Measurements from ENCODE around the gene CTNND2. TPM values are rescaled to one million over a fixed set of nuclear protein-coding genes. Genes with fewer than 3 reads are reported as not detected.

The CTNND2 gene
- total and polyA plus RNA-seq, 3 donors from 2014 or later: 9.1 to 17.2 (median 11.3) TPM

GRCh38 chr5:11711932-11712331 lies 192.3 kb downstream of the CTNND2 start:
- Histone ChIP-seq H3K9me3 (no peaks in the 10 kb centered on the region), H3K27me3 (no peaks in the 10 kb centered on the region), H3K36me3 (ENCODE audit: low read depth, missing control alignments) (no peaks in the 10 kb centered on the region), H3K4me3 (no peak overlapping the region), H3K4me1 (no peaks in the 10 kb centered on the region), H3K27ac (no peak overlapping the region)
- TF ChIP-seq CTCF (IDR thresholded peaks at IDR 0.05): no peak
- TF ChIP-seq POLR2A (IDR thresholded peaks at IDR 0.05): no peak
- intact Hi-C loops (cut with DNase I; ENCODE audit: low total_unique reads): no loop called here
- 64 to 65% methylated on average over 1 of the region's 1 CpG for WGBS, 2 donors
- no peak for DNase-seq

GRCh38 chr5:11709021-11709420 lies 195.2 kb downstream of the CTNND2 start:
- TF ChIP-seq POLR2A (IDR thresholded peaks at IDR 0.05) (no peak), CTCF (IDR thresholded peaks at IDR 0.05) (no peak)
- H3K9me3 ChIP-seq: no peaks in the 10 kb centered on the region
- DNase-seq: no peak
- intact Hi-C loops (cut with DNase I; ENCODE audit: low total_unique reads): no loop called here
- no peaks in the 10 kb centered on the region for H3K27me3 ChIP-seq
- H3K4me3 ChIP-seq: no peak overlapping the region
- no peaks in the 10 kb centered on the region for H3K4me1 ChIP-seq
- no peaks in the 10 kb centered on the region for H3K36me3 ChIP-seq (ENCODE audit: low read depth, missing control alignments)
- H3K27ac ChIP-seq: no peak overlapping the region
- 66 to 69% methylated on average over 4 of the region's 4 CpGs for WGBS, 2 donors

- no peaks in the 10 kb centered on the region for H3K27me3 ChIP-seq
- intact Hi-C loops (cut with DNase I; ENCODE audit: low total_unique reads): no loop called here
- H3K4me1 ChIP-seq: no peaks in the 10 kb centered on the region
- TF ChIP-seq POLR2A (IDR thresholded peaks at IDR 0.05) (no peak), CTCF (IDR thresholded peaks at IDR 0.05) (no peak)
- no peak for DNase-seq
- H3K9me3 ChIP-seq: no peaks in the 10 kb centered on the region
- H3K36me3 ChIP-seq (ENCODE audit: low read depth, missing control alignments): no peaks in the 10 kb centered on the region
- H3K4me3 ChIP-seq: no peak overlapping the region
- no peak overlapping the region for H3K27ac ChIP-seq
- WGBS, 2 donors: 92 to 100% methylated on average over 1 of the region's 1 CpG
Measured at GRCh38 chr5:11704916-11705315, 199.3 kb downstream of the CTNND2 start.

- Histone ChIP-seq H3K4me1 (no peaks in the 10 kb centered on the region), H3K4me3 (no peak overlapping the region), H3K27me3 (no peaks in the 10 kb centered on the region), H3K36me3 (ENCODE audit: low read depth, missing control alignments) (no peaks in the 10 kb centered on the region), H3K9me3 (no peaks in the 10 kb centered on the region), H3K27ac (no peak overlapping the region)
- DNase-seq: no peak
- 89 to 90% methylated on average over 6 of the region's 6 CpGs for WGBS, 2 donors
- intact Hi-C loops (cut with DNase I; ENCODE audit: low total_unique reads): no loop called here
- TF ChIP-seq CTCF (IDR thresholded peaks at IDR 0.05): no peak
Measured at GRCh38 chr5:11700391-11700790, 203.9 kb downstream of the CTNND2 start.

GRCh38 chr5:11692636-11693035 lies 211.6 kb downstream of the CTNND2 start:
- Histone ChIP-seq H3K4me1 (no peaks in the 10 kb centered on the region), H3K36me3 (ENCODE audit: low read depth, missing control alignments) (no peaks in the 10 kb centered on the region), H3K27me3 (no peaks in the 10 kb centered on the region), H3K9me3 (no peaks in the 10 kb centered on the region), H3K27ac (no peak overlapping the region), H3K4me3 (no peak overlapping the region)
- intact Hi-C loops (cut with DNase I; ENCODE audit: low total_unique reads): no loop called here
- 88 to 93% methylated on average over 7 of the region's 7 CpGs for WGBS, 2 donors
- DNase-seq: no peak
- no peak for TF ChIP-seq CTCF (IDR thresholded peaks at IDR 0.05)
- no peak for TF ChIP-seq POLR2A (IDR thresholded peaks at IDR 0.05)
